Endometrium (tissue), 2 donors: ENCODE results near the gene SCCPDH.

Experiments
- FAIRE-seq: peaks from 2 replicates; lab custom pipeline; 2012; peaks lifted over from hg19 to GRCh38; lab: Jason Lieb, UNC
- donor health status: control.
- donor health status: control.

The SCCPDH gene

GRCh38 chr1:246786606-246787238 is 62.5 kb downstream of the SCCPDH start:
- no peak for FAIRE-seq

GRCh38 chr1:246787781-246788513 is 63.7 kb downstream of the SCCPDH start:
- FAIRE-seq = no peak

- no peak for FAIRE-seq
These were observed 64.7 kb downstream of the SCCPDH start for GRCh38 chr1:246788895-246789338.

GRCh38 chr1:246789454-246790339 is 65.5 kb downstream of the SCCPDH start:
- FAIRE-seq = no peak

GRCh38 chr1:246790364-246790763 is 66.2 kb downstream of the SCCPDH start:
- FAIRE-seq = no peak

GRCh38 chr1:246790833-246791232 is 66.6 kb downstream of the SCCPDH start:
- FAIRE-seq = no peak

GRCh38 chr1:246791303-246791918 is 67.2 kb downstream of the SCCPDH start:
- FAIRE-seq = no peak

GRCh38 chr1:246792603-246793002 is 68.4 kb downstream of the SCCPDH start:
- no peak for FAIRE-seq

GRCh38 chr1:246793356-246793896 is 69.2 kb downstream of the SCCPDH start:
- no peak for FAIRE-seq

- no peak for FAIRE-seq
These were observed 70.0 kb downstream of the SCCPDH start for GRCh38 chr1:246794048-246794827.

- no peak for FAIRE-seq
These were observed 70.8 kb downstream of the SCCPDH start for GRCh38 chr1:246794828-246795671.

- no peak for FAIRE-seq
These were observed 71.9 kb downstream of the SCCPDH start for GRCh38 chr1:246795906-246796694.

- FAIRE-seq = no peak
These were observed 72.9 kb downstream of the SCCPDH start for GRCh38 chr1:246797157-246797556.

GRCh38 chr1:246797597-246797996 is 73.4 kb downstream of the SCCPDH start:
- no peak for FAIRE-seq

- no peak for FAIRE-seq
These were observed 73.9 kb downstream of the SCCPDH start for GRCh38 chr1:246798107-246798506.

- no peak for FAIRE-seq
These were observed 74.6 kb downstream of the SCCPDH start for GRCh38 chr1:246798606-246799496.

- no peak for FAIRE-seq
These were observed 76.1 kb downstream of the SCCPDH start for GRCh38 chr1:246800356-246800755.

GRCh38 chr1:246800756-246801155 is 76.5 kb downstream of the SCCPDH start:
- FAIRE-seq = no peak
